Activated CD8-positive, alpha-beta T cell treated with anti-CD3 and anti-CD28 coated beads for 36 hours (primary cell): ENCODE data around the gene OGFOD2. TPM values are rescaled to one million over a fixed set of nuclear protein-coding genes. Genes with fewer than 3 reads are reported as not detected.
A peak's percentile ranks its signal among the peaks of the same experiment; 100 is the strongest.

ENCODE experiments used
- ATAC-seq: fragments of 200-7000 bp; cut with Tn5 transposase; one replicate; pipeline ENCODE4 v1.10.0; 2021; ENCODE audit warnings: mild to moderate bottlenecking, moderate library complexity
- CTCF ChIA-PET: fragments of 350-600 bp; sonication (Branson Sonifier 250); formaldehyde crosslinking; loops from one replicate; lab custom pipeline; 2021; ENCODE audit warnings: antibody characterized with exemption; lab: Charles Lee
- POLR2A ChIA-PET: fragments of 350-600 bp; sonication (Branson Sonifier 250); formaldehyde crosslinking; loops from one replicate; lab custom pipeline; 2021; ENCODE audit warnings: antibody characterized with exemption; lab: Charles Lee
- DNase-seq: peaks from one replicate; pipeline ENCODE4 v3.0.0-alpha.2; 2020
- H3K27ac Mint-ChIP-seq: one replicate; pipeline ENCODE4 v1.8.0; 2021; ENCODE audit warnings: mild to moderate bottlenecking, mixed read lengths
- H3K27me3 Mint-ChIP-seq: one replicate; pipeline ENCODE4 v1.8.0; 2021; ENCODE audit warnings: mixed read lengths
- H3K36me3 Mint-ChIP-seq: one replicate; pipeline ENCODE4 v1.8.0; 2021; ENCODE audit warnings: low read depth, mixed read lengths
- H3K4me1 Mint-ChIP-seq: one replicate; pipeline ENCODE4 v1.8.0; 2021; ENCODE audit warnings: low read depth, mixed read lengths
- H3K4me3 Mint-ChIP-seq: one replicate; pipeline ENCODE4 v1.8.0; 2021; ENCODE audit warnings: mild to moderate bottlenecking, moderate library complexity, mixed read lengths
- H3K9me3 Mint-ChIP-seq: one replicate; pipeline ENCODE4 v1.8.0; 2021; ENCODE audit warnings: mixed read lengths
- intact Hi-C: fragments of 100-400 bp; cut with micrococcal nuclease; formaldehyde crosslinking; loops from one replicate; pipeline ENCODE4 v1.10.0; 2022
- total RNA-seq, 2 experiments: library from RNA; stranded (reverse); gene quantifications; one replicate each; pipeline ENCODE4 v1.2.3, GENCODE V29; 2021
- TF ChIP-seq, protein P1 (sequence below): fragments of 200-600 bp; IDR thresholded peaks from one replicate; pipeline ENCODE4 v1.8.0; 2022; ENCODE audit warnings: antibody characterized with exemption, mild to moderate bottlenecking

The OGFOD2 gene
- total RNA-seq, 2 experiments from 2014 or later = 27.1 to 31.5 TPM

DNA sequence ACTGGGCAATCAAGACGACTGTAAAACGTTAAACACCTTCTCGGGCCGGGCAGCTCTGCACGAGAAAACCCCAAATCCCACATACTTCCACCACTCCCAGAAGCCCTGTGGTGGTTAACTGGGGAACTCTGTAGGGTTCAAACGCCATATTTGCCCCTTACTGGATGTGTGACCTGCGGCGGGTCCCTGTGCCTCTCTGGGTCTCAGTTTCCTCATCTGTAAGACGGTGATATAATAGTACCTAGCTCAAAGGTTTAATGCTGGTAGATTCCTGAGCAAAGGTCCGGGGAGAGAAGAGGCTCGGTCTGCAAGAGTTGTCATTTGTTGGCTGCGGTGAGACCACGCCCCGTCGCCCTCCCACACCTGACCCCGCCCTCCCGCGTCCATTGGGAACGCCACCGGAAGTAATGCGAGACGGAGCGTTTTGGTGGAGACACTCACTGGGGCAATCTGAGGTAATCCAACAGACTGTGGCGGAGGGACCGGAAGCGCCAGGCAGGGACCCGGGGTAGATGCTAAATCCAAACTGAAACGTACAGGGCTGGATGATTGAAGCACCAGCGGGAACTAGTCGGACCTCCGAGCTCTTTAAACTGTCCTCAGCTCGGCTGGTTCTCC is 661 bp upstream of the OGFOD2 start:
- Mint-ChIP-seq H3K36me3 (no peaks in the 10 kb centered on the region), H3K9me3 (no peaks in the 10 kb centered on the region), H3K4me1 (peaks cover 26% of the 10 kb centered on the region), H3K27me3 (no peaks in the 10 kb centered on the region), H3K27ac (peak overlapping the region; percentile 100), H3K4me3 (peak overlapping the region; percentile 95)
- TF ChIP-seq, protein P1, sequence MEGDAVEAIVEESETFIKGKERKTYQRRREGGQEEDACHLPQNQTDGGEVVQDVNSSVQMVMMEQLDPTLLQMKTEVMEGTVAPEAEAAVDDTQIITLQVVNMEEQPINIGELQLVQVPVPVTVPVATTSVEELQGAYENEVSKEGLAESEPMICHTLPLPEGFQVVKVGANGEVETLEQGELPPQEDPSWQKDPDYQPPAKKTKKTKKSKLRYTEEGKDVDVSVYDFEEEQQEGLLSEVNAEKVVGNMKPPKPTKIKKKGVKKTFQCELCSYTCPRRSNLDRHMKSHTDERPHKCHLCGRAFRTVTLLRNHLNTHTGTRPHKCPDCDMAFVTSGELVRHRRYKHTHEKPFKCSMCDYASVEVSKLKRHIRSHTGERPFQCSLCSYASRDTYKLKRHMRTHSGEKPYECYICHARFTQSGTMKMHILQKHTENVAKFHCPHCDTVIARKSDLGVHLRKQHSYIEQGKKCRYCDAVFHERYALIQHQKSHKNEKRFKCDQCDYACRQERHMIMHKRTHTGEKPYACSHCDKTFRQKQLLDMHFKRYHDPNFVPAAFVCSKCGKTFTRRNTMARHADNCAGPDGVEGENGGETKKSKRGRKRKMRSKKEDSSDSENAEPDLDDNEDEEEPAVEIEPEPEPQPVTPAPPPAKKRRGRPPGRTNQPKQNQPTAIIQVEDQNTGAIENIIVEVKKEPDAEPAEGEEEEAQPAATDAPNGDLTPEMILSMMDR = no peak
- ChIA-PET POLR2A (interaction anchor here (0.7 to 2.9 kb wide), 17 partner anchors 8 to 264 kb away, joined by 3 to 12 read pairs (median 3); partner anchors contain the start of genes ABCB9 and VPS37B), CTCF (interaction anchor here (0.8 to 2.0 kb wide), 5 partner anchors 23 to 264 kb away, joined by 3 to 12 read pairs (median 3); no protein-coding TSS in a partner anchor)
- peak; percentile 85 for ATAC-seq
- DNase-seq = peak; percentile 99
- intact Hi-C loops = loop anchor here (10.0 kb wide), 2 partner anchors 180 to 260 kb away; partner anchors contain the start of genes MPHOSPH9, MTRFR and PITPNM2

DNA sequence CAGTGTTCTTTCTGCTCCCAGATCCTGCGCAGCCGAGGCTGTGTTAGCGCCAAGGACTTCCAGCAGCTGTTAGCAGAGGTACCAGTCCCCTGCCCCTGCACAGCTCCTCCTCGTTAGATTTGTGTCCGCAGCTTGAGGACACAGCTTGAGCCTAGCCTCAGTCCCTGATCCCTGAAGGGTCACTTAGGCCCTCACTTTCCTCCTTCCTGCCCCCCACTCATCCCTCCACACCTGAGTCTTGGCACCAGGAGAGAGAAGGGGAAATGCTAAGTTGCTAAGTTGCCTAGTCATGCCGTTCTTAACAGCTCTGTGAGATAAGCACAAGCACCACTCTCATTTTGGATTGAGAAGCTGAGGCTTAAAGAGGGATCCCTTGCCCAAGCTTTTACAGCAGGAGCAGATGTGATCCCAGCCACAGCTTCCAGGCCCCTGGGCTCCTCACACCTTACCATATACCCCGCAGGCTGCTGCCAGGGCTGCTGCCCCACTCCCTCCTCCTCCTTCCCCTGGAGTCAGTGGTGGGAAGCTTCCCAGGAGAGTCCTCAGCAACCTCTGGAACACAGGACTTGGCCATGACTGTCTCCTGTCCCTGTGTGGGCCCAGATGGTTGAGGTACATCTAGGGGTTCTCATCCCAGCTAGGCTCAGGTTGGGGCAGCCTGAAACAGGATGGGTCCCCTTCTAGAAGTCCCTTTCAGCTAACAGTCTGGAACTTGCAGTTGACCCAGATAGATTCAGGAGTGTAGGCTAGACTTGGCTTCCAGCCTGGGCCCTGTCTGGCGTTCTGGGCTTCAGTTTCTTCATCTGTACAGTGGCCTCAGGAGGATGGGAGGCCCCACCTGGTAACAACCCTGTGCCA is 975 bp downstream of the OGFOD2 start:
- DNase-seq (no peak), ATAC-seq (no peak)
- Mint-ChIP-seq H3K27me3 (no peaks in the 10 kb centered on the region), H3K9me3 (no peaks in the 10 kb centered on the region), H3K4me3 (peak overlapping the region; percentile 95), H3K27ac (peak overlapping the region; percentile 100), H3K36me3 (peaks cover 5% of the 10 kb centered on the region), H3K4me1 (peaks cover 32% of the 10 kb centered on the region)
- intact Hi-C loops = loop anchor here (10.0 kb wide), 2 partner anchors 179 to 259 kb away; partner anchors contain the start of genes MPHOSPH9, MTRFR and PITPNM2
- POLR2A ChIA-PET = interaction anchor here (0.6 to 2.9 kb wide), 15 partner anchors 9 to 984 kb away, joined by 3 to 12 read pairs (median 4); partner anchors contain the start of genes ABCB9, MPHOSPH9, MTRFR and PITPNM2
- TF ChIP-seq, protein P1 = no peak
- CTCF ChIA-PET = interaction anchor here (0.9 to 2.0 kb wide), 6 partner anchors 10 to 262 kb away, joined by 3 to 12 read pairs (median 4); partner anchors contain the start of gene ABCB9

DNA sequence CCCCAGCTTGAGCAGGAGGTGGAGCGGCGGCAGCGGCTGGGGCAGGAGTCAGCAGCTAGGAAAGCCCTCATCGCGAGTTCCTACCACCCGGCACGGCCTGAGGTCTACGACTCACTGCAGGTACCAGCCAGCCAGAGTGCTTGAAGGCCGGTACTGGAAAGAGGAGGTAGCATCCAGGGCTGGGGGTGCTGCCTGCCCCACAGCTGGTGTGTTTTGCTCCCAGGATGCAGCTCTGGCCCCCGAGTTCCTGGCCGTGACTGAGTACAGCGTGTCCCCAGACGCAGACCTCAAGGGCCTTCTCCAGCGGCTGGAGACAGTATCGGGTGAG is 1.6 kb downstream of the OGFOD2 start:
- CTCF ChIA-PET = interaction anchor here (1.1 to 2.0 kb wide), 6 partner anchors 10 to 261 kb away, joined by 3 to 12 read pairs (median 4); partner anchors contain the start of gene ABCB9
- Mint-ChIP-seq H3K4me3 (peak overlapping the region; percentile 95), H3K4me1 (peaks cover 33% of the 10 kb centered on the region), H3K27me3 (no peaks in the 10 kb centered on the region), H3K27ac (no peak overlapping the region), H3K36me3 (peaks cover 9% of the 10 kb centered on the region), H3K9me3 (no peaks in the 10 kb centered on the region)
- no peak for ATAC-seq
- POLR2A ChIA-PET = interaction anchor here (2.1 to 2.9 kb wide), 2 partner anchors 10 to 256 kb away, joined by 10 to 12 read pairs; partner anchors contain the start of genes ABCB9, MPHOSPH9 and MTRFR
- no peak for DNase-seq
- TF ChIP-seq, protein P1 = no peak
- intact Hi-C loops = loop anchor here (10.0 kb wide), 2 partner anchors 178 to 258 kb away; partner anchors contain the start of genes MPHOSPH9, MTRFR and PITPNM2

DNA sequence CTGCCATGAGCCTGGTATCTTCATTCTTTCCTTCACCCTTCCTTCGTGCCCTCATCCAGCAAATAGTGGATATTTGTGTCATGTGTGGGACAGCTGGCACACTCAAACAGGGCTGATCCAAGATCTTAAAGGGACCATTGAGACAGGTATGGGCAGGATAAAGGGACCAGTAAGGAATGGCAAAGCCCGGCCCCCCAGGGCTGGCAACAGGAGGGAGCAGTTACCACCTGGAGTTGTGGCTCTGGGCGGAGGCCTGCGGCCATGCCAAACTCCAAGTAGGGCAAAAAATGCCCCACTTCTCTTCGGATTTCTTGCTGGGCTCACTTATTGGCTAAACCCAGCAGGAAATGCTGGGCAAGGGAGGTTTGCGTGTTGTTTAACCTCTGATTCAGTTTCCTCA is 2.1 kb downstream of the OGFOD2 start:
- H3K27ac Mint-ChIP-seq = no peak overlapping the region
- peaks cover 14% of the 10 kb centered on the region for H3K36me3 Mint-ChIP-seq
- ChIA-PET POLR2A (no interaction called here), CTCF (interaction anchor here (1.6 kb wide), 1 partner anchor 105 kb away, joined by 3 read pairs; no protein-coding TSS in a partner anchor)
- intact Hi-C loops = loop anchor here (10.0 kb wide), 2 partner anchors 178 to 258 kb away; partner anchors contain the start of genes MPHOSPH9, MTRFR and PITPNM2
- H3K9me3 Mint-ChIP-seq = no peaks in the 10 kb centered on the region
- H3K4me3 Mint-ChIP-seq = no peak overlapping the region
- TF ChIP-seq, protein P1 = no peak
- no peaks in the 10 kb centered on the region for H3K27me3 Mint-ChIP-seq
- ATAC-seq (no peak), DNase-seq (no peak)
- peaks cover 39% of the 10 kb centered on the region for H3K4me1 Mint-ChIP-seq
